GM18508 (cell line): ENCODE data around the gene PAK6.

Experiments used
- ATAC-seq: cut with Tn5 transposase; IDR thresholded peaks from one replicate; pipeline ENCODE4 v1.9.1; 2021; ENCODE audit warnings: moderate number of reproducible peaks; ENCODE audit not compliant: insufficient read depth, unreplicated experiment

Gene PAK6

DNA sequence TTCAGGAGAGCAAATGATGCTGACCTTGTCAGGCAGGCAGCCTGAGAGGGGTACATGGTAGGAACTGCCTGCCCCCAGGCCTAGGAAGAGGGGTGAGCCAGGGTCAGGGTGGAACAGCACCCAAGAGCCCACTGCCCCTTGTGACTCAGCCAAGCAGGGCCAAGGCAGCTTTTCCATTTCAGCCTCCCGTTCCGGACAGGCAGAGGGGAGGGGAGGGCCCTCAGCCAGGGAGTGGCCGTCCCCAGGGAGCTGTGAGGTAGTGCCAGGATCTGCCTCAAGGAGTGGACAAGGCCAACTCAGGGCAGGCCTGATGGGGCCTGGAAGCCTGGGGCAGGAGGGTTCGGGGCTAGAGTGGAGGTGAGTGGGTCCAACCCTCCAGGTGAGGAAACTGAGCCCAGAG is 49.1 kb downstream of the PAK6 start:
- ATAC-seq, result no peak

DNA sequence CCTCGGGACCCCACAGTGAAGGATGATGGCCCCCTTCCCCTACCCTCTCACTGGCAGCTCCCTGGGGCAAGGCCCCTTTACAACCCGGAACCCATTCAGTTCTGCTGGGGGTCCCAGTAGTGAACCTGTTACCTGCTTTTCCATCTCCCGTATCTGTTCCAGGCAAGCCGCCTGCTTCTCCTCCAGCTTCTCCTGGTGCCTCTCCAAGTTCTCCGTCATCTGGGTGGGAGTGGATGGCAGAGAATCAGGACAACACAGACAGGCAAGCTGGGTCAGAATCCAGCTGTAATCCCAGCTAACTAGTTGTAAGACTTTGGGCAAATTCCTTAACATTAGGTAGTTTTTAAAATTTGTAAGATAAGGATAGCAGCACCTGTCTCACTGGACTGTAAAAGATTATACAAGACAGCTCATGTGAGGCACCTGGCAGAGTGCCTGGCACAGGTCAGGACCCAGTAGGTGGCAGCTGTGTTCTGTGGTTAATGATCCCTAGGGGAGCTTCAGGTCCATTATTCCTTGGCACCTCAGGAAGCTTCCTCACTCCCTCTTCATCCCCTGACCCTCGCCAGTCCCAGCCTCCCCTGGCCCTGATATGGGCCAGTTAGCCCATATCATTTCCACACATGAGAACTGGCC is 50.4 kb downstream of the PAK6 start:
- ATAC-seq, result no peak

DNA sequence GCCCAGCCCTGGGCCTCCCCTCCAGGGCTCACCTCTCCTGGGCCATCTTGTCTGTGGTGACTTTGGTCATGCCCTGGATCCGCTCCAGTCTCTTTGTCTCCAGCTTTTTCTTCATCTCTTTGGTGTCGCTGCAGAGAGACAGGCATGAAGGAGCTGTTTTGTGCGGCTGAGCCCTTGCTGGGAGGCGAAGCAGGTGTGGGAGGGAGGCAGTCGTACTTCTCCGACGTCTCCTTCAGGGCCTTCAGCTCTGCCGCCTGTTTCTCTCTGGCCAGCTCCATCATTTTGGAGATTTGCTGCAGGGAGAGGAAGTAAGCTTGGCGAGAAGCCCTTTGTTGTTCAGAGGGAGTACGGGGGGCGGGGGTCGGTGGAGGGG is 51.7 kb downstream of the PAK6 start:
- ATAC-seq, result no peak

GRCh38 chr15:40290918-40291574 is 52.2 kb downstream of the PAK6 start:
- ATAC-seq, result no peak

- no peak for ATAC-seq
These were observed 53.4 kb downstream of the PAK6 start for GRCh38 chr15:40292246-40292645.

GRCh38 chr15:40293006-40293405 is 54.1 kb downstream of the PAK6 start:
- ATAC-seq, result no peak

DNA sequence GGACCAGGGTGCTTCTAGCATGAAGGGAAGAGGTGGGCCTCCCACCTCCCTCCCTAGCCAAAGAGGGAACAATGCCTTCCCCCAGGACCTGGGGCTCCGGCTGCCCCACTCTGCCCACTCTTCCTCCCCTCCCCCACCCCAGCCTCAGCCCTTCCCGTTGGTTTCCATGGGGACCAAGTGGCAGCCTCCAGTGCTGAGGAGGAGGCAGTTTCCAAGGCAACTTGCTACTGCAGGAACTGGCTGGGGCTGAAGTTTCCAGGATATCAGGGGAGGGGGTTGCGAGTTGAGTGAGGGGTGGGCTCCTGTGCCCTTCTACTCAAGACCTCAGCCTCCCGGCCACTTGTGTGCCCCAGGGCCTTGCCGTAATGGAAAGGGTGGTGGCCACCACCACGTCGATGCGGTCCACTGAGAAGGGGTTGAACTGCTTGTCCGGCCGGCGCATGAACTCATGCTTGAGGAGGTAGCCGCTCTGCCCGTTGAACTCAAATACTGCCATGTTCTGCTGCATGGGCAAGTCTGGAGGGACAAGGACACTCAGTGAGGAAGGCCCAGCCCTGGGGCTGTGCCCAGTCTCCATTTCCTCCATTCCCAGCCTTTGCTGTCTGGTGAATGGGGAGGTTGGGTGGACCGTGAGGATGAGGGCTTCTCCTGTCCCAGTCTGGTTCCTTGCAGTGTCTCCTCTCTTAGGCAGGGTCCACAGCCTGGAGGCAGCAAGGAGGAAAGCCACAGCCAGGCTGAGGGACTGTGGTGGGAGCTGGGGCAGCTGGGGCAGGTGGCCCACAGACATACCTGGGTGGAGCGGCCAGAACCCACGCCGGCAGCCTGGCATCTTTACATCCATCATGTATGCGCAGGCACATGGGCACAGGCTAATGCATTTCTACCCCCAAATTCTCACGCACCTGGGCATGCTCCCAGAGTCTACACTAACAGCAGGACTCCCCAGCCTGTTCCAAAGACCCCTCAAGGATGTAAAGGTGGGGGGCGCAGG is 55.3 kb downstream of the PAK6 start:
- no peak for ATAC-seq

GRCh38 chr15:40295297-40295696 is 56.4 kb downstream of the PAK6 start:
- ATAC-seq, result no peak

- no peak for ATAC-seq
These were observed 57.2 kb downstream of the PAK6 start for GRCh38 chr15:40295877-40296560.

- no peak for ATAC-seq
These were observed 57.8 kb downstream of the PAK6 start for GRCh38 chr15:40296561-40297230.

GRCh38 chr15:40297356-40297755 is 58.5 kb downstream of the PAK6 start:
- ATAC-seq, result no peak

DNA sequence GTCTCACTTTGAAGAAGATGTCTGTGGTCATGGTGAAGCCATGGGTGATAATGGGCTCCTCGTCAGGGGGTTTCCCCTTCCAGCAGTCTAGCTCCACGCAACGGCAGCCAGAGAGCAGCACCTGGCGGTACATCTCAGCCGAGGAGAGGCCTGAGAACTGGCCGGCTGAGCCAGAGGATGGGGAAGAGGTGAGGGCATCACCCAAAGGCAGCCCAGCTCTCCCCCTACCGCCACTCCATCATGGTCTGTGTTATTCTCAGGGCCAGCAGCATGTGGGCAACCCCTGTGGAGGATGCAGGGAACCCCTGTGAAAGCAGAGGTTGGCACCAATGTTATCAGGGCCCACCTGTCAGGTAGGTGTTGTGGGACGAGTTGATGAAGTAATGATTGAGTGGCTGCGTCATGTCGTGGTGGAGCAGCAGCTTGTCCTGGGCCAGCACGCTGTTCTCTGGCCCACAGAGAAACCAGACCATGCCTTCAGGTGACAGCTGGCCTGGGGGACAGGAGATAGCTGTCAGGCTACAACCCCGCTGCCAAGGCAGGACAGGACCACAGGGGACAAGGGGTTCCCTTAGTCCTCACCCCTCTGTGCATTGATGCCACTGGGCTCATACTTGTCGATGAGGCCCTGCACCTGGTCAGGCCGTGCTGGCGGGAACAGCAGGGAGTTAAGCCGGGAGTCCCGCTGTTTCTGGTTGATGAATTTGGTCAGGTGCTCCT is 59.5 kb downstream of the PAK6 start:
- no peak for ATAC-seq

- ATAC-seq, result no peak
These were observed 61.5 kb downstream of the PAK6 start for GRCh38 chr15:40300367-40300766.

DNA sequence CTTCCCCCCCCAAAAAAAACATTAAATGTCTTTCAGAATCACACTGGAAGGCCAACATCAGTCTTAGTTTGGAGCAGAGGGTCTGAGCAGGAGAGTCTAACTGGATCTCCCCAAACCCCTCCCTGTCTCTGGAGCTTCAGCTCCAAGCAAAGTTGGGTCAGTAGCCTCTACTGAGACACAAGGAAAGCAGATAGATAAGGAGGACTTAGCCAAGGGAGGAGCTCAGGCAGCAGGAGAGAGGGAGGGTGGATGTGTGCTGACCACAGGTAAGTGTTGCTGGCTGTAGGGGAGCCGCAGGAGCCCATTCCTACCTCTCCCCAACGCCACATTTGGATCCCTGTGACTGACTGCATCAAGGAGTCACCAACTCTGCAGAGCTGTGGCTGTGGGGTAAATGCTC is 61.9 kb downstream of the PAK6 start:
- ATAC-seq, result no peak

GRCh38 chr15:40301467-40302179 is 62.8 kb downstream of the PAK6 start:
- ATAC-seq, result no peak

DNA sequence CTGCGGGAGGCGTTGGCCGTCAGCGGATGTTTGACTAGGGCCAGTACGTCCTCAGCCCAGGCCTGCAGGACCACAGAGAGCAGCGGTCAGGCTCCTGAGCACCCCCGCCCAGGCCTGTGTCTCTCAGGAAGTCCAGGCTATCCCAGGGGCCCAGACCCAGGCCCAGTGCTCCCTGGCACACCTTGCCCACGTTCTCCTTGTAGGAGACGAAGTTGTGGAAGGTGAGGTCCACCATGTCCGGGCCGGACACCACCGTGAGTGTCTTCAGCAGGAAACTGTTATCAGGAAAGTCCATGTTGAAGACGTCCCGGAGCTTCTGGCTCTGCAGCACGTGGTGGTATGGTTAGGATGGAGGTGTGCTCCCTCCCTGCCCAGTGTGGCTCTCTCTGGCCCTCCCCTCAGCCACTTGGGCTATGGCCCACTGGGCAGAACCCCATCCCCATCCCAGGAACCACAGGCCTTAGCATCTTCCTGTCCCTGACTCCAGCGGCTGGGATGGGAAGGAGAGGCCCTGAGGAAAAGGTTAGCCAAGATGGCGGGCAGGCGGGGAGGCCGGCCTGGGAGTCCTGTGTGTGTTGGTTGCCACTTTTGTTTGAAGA is 63.5 kb downstream of the PAK6 start:
- ATAC-seq, result no peak

- ATAC-seq, result no peak
These were observed 64.1 kb downstream of the PAK6 start for GRCh38 chr15:40302981-40303380.

- ATAC-seq, result no peak
These were observed 64.7 kb downstream of the PAK6 start for GRCh38 chr15:40303576-40303975.
